NCI-H128 (cell line): Measurements from ENCODE around the gene MICALL1.

ENCODE experiments used
- DNase-seq: peaks from one replicate; lab custom pipeline; 2025; ENCODE audit not compliant: unreplicated experiment; lab: John Stamatoyannopoulos, UW

Gene MICALL1

GRCh38 chr22:37982151-37982785 is 76.2 kb downstream of the MICALL1 start:
- DNase-seq: no peak

GRCh38 chr22:37982938-37983859 is 77.1 kb downstream of the MICALL1 start:
- DNase-seq: no peak

- DNase-seq: no peak
These were observed 78.0 kb downstream of the MICALL1 start, which contains the start of gene SOX10 for GRCh38 chr22:37983860-37984791. TSS of gene SOX10 (minus strand) at chr22:37984555. CDS start at chr22:37983784, 771 bp downstream.

- DNase-seq: no peak
These were observed 79.0 kb downstream of the MICALL1 start for GRCh38 chr22:37985050-37985585.

GRCh38 chr22:37985751-37986281 is 79.7 kb downstream of the MICALL1 start:
- no peak for DNase-seq

- DNase-seq: no peak
These were observed 80.3 kb downstream of the MICALL1 start for GRCh38 chr22:37986371-37986770.

GRCh38 chr22:37989146-37990045 is 83.3 kb downstream of the MICALL1 start:
- no peak for DNase-seq

- DNase-seq: no peak
These were observed 84.2 kb downstream of the MICALL1 start for GRCh38 chr22:37990301-37990700.

- no peak for DNase-seq
These were observed 84.8 kb downstream of the MICALL1 start for GRCh38 chr22:37990862-37991261.

GRCh38 chr22:37991731-37992442 is 85.8 kb downstream of the MICALL1 start:
- no peak for DNase-seq
